GM18873 (cell line): Measurements from ENCODE around the gene SOCS7.

Experiments used
- ATAC-seq: cut with Tn5 transposase; IDR thresholded peaks from one replicate; pipeline ENCODE4 v1.9.1; 2021; ENCODE audit warnings: mild to moderate bottlenecking, moderate library complexity, moderate number of reproducible peaks; ENCODE audit not compliant: unreplicated experiment, low FRiP score

Gene SOCS7

GRCh38 chr17:38361694-38362465 is 10.2 kb downstream of the SOCS7 start:
- ATAC-seq: no peak

GRCh38 chr17:38363016-38363415 is 11.4 kb downstream of the SOCS7 start:
- ATAC-seq: no peak

- ATAC-seq: no peak
Observed at GRCh38 chr17:38364741-38365140, 13.1 kb downstream of the SOCS7 start.

- ATAC-seq: no peak
Observed at GRCh38 chr17:38369124-38369886, 17.7 kb downstream of the SOCS7 start.

DNA sequence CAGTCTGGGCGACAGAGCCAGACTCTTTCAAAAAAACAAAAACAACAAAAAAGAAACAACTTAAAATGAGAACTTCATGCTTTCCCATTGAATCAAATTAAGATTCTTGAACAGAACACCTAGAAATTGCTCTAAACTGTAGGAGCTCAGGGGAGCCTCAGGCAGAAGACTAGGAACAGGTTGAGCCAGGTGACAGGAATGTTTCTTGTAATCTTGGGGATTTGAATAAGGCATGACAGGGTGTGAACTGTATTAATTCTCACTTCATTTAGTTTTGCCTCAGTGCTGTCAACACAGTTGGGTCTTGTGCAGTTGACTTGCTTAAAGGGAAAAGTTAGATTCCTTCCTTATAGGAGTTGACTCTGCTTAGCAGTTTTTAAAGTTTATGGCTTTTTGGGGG is 27.8 kb downstream of the SOCS7 start:
- no peak for ATAC-seq

- ATAC-seq: no peak
Observed at GRCh38 chr17:38395090-38395489, 43.4 kb downstream of the SOCS7 start.

DNA sequence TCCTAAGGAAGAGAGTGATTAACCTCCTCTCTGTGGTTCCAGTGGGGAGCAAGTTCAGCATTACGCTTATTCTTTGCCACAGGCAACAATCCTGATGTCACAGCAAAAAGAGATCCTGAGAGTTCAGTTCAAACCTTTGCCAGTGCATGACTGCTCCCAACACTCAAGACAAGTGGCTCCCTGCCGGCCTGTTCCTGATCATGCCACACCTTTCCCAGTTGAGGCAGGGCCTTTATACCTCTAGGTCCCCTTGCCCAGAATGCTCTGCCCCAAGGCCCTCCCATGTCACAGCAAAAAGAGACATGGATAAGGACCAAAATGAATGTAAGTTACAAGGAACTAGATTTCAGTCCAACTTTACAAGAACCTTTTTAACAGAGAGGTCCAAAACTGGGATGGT is 45.6 kb downstream of the SOCS7 start:
- ATAC-seq: no peak

GRCh38 chr17:38400286-38400685 is 48.6 kb downstream of the SOCS7 start:
- ATAC-seq: no peak

GRCh38 chr17:38401459-38401858 is 49.8 kb downstream of the SOCS7 start:
- ATAC-seq: no peak

GRCh38 chr17:38402897-38403296 is 51.3 kb downstream of the SOCS7 start:
- ATAC-seq: no peak

- no peak for ATAC-seq
Observed at GRCh38 chr17:38403491-38403890, 51.8 kb downstream of the SOCS7 start.

GRCh38 chr17:38404174-38404943 is 52.7 kb downstream of the SOCS7 start:
- no peak for ATAC-seq

DNA sequence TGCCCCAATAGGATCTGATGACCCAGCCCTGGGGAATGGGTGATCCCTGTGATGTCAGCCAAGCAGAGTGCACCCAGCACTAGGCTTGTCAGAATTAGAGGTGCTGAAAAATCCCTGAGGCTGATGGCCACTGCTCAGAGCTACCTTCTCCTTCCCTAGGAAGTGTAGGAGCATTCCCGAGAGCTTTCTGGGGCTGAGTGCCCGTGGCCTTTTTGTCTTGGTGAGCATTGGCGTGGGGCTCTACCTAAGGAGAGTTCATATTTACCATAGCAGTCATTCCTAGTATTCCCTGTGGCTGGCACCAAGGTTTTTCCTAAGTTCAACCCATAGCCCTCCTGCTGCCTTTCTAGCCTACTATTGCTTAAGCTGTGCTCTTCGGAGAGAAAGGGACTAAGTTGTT is 54.0 kb downstream of the SOCS7 start:
- ATAC-seq: no peak

GRCh38 chr17:38410201-38410600 is 58.6 kb downstream of the SOCS7 start:
- ATAC-seq: no peak

DNA sequence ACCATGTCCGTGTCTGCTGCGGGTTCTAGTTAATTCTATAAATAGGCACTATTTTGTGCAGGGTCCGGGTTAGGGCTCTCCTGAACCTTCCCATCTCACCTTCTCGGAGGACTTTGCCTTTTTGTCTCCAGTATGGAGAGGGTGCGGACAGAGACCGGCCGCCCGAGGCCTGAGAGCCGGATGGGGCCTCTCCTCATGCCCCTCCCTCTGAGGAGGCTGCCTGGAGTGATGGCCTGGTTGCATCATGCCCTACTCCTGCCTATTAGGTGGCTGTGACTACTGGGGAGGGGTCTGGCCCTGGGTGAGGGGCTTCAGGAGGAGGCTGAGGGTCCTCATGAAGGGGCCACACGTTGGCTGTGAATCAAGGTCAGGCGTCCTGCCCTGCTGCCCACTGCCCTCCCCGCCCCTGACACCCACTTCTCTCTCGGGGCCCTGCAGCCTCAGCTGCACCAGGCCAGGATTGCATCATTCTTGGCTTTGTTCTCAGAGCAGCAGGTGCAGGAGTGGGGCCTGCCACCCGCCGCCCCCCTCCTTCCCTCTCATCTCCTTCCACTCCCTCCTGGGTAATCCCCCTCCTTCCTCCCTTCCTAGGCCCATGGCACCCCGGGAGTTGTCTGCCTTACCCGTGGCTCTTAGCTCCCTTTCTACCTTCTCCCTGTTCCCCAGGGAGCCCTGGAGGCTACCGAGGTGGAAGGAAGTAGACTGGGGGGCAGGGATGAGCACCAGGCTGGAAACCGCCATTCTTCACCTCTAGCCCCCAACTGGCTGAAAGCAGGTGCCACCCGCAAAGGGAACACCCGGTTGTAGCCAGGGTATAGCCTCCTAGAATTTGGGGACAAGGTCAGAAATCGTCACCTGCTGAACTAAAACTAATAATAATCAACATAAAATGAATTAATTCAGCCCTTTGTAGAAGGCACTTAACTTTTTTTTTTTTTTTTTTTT is 63.9 kb downstream of the SOCS7 start:
- no peak for ATAC-seq

DNA sequence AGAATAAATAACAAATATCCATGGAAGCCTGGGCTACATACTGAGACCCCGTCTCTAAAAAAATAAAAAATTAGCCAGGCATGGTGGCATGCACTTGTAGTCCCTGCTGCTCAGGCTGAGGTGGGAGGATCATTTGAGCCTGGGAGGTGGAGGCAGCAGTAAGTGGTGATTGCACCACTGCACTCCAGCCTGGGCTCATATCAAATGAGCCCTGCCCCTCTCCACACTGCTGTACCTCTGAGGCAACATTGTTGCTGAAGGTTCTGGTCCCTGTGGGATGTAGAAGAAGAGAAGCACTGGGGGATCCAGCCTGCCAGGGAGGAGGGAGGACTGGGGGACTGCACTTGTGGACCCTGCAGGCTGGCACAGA is 65.2 kb downstream of the SOCS7 start:
- ATAC-seq: no peak

DNA sequence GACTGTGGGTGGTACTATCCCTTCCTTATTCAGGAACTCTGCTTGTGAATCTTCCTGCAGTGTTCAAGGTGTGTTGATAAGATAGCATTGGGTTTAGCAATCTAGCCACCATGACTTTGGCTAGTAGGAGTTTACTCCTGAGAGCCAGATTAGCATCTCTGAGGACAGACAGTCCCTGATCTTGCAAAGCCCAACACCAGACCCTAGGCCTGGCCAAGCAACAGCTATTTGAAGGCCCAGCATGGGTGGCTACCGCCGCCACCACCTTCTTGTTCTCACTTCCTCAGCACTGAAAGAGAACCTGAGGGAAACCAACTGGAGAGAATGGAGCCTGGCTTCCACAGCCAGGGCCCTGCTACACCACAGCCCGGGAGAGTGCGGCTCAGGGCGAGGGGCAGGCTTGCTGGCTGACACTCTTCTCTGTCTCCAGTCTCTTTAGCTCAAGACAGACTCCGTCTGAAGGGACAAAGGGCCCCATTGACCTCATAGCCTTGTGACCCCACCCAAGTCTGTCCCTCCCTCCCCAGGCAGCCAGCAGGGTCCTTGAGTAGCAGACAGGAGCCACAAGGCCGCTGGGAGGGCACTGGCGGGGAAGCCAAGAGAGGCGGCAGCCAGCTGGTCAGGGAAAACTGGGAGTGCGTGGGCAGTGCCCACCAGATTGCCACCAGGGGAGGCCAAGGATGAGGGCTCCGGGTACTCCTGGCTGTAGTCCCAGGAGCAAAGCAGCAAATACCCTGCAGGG is 65.7 kb downstream of the SOCS7 start:
- ATAC-seq: no peak

DNA sequence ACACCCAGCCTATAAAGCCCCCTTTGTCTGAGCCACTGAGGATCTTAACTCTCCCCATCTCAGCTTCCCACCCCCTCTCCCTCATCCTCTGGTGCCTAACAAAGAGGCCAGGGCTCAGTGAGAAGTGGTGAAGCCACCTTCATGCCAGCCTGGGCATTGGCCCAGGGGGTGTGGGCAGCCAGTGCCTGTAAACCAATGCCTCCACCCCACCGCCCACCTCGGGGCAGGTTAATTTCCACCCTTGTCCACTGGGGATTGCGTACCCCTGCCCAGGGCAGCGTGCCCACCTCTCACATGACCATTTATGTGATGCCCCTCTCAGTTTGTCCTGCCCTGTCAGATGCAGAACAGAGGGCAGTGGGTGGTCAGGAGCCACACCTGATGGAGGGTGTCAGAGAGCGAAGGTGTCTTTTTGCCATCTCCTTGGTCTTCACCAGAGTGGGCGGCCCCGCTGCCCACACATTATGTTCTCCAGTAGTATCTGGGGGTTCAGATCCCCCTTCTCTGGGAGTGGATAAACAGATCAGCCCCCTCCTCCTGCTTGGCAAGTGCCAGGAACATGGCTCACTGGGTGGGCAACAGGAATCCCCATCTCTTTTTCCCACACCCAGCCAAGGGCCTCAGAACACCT is 66.5 kb downstream of the SOCS7 start:
- ATAC-seq: no peak
